HepG2 (cell line): ENCODE results near the gene DNAH8. TPM values are rescaled to one million over a fixed set of nuclear protein-coding genes. Genes with fewer than 3 reads are reported as not detected.

Experiments used
- ATAC-seq: fragments of 200-7000 bp; cut with Tn5 transposase; 3 replicates; pipeline ENCODE4 v1.9.1; 2020; ENCODE audit warnings: mild to moderate bottlenecking, moderate library complexity
- BruUV-seq: library from RNA; stranded (reverse); fragments of 400-500 nt; replicated peaks from 2 replicates; lab custom pipeline; 2021; lab: Mats Ljungman, UMichigan
- CTCF ChIA-PET: fragments of 300-600 bp; formaldehyde crosslinking; extraction: SDS; loops from one replicate; lab custom pipeline; 2021; ENCODE audit warnings: low total read pairs, inconsistent platforms, low intra/inter-chr PET ratio; lab: Yijun Ruan, JAX
- POLR2A ChIA-PET: fragments of 350-600 bp; sonication (Branson Sonifier 250); formaldehyde crosslinking; loops from one replicate; lab custom pipeline; 2020; ENCODE audit warnings: antibody characterized with exemption, inconsistent platforms; lab: Yijun Ruan, JAX
- DNase-seq: peaks from one replicate; pipeline ENCODE4 v3.0.0-alpha.2; 2015; ENCODE audit warnings: low spot score
- FAIRE-seq: peaks from 3 replicates; lab custom pipeline; 2011; peaks lifted over from hg19 to GRCh38; lab: Jason Lieb, UNC
- H2AFZ ChIP-seq: one replicate; pipeline ENCODE4 v1.6.1; 2011; ENCODE audit warnings: low read length, inconsistent platforms
- H3K27ac ChIP-seq: fragments of 300-600 bp; 3 replicates; pipeline ENCODE4 v1.8.0; 2011; ENCODE audit warnings: mixed run types, mild to moderate bottlenecking, mixed read lengths, low read length, inconsistent platforms; ENCODE audit not compliant: insufficient read depth; ENCODE audit errors: extremely low read length
- H3K27me3 ChIP-seq, 2 experiments: fragments of 200-600 bp in 1 of 2; 2 replicates in 1 of 2; 3 replicates in 1 of 2; pipeline versions ENCODE4 v1.6.0 to v1.8.0; 2011; ENCODE audit warnings: low read length in 2 of 2, mild to moderate bottlenecking in 2 of 2, moderate library complexity in 2 of 2, inconsistent platforms in 1 of 2; ENCODE audit not compliant: insufficient read depth in 2 of 2, control insufficient read depth in 1 of 2
- H3K36me3 ChIP-seq, 2 experiments: fragments of 200-600 bp in 1 of 2; replicated peaks in 1 of 2; 2 replicates in 1 of 2; 3 replicates in 1 of 2; pipeline versions ENCODE4 v1.5.1 to v1.8.0; 2011; ENCODE audit warnings: low read length in 2 of 2, inconsistent platforms in 1 of 2; ENCODE audit not compliant: insufficient read depth in 2 of 2, control insufficient read depth in 1 of 2
- H3K4me1 ChIP-seq: 2 replicates; pipeline ENCODE4 v1.5.1; 2012; ENCODE audit warnings: low read length, inconsistent platforms; ENCODE audit not compliant: insufficient read depth
- H3K4me2 ChIP-seq: 2 replicates; pipeline ENCODE4 v1.6.0; 2011; ENCODE audit warnings: low read depth, low read length, inconsistent platforms
- H3K4me3 ChIP-seq, 3 experiments: fragments of 200-600 bp in 1 of 3; sonication (generic), shearing (Covaris generic) in 1 of 3; replicated peaks in 1 of 3; 2 replicates each; pipeline ENCODE4 v1.5.1; 2011 to 2016; ENCODE audit warnings: low read length in 3 of 3, inconsistent platforms in 2 of 3, low read depth in 2 of 3, mild to moderate bottlenecking in 2 of 3, control low read depth in 1 of 3, mixed read lengths in 1 of 3; ENCODE audit not compliant: insufficient read depth in 1 of 3
- H3K79me2 ChIP-seq: one replicate; pipeline ENCODE4 v1.6.1; 2011; ENCODE audit warnings: low read length, inconsistent platforms; ENCODE audit not compliant: insufficient read depth
- H3K9ac ChIP-seq: 2 replicates; pipeline ENCODE4 v1.6.0; 2011; ENCODE audit warnings: mild to moderate bottlenecking, low read depth, low read length, inconsistent platforms; ENCODE audit not compliant: insufficient read depth
- H3K9me3 ChIP-seq: 2 replicates; pipeline ENCODE4 v1.5.1; 2012; ENCODE audit warnings: mild to moderate bottlenecking, low read length
- H4K20me1 ChIP-seq: 2 replicates; pipeline ENCODE4 v1.6.0; 2011; ENCODE audit warnings: inconsistent platforms, mild to moderate bottlenecking, low read length, moderate library complexity; ENCODE audit not compliant: insufficient read depth
- ERF ChIP-seq: IDR thresholded peaks from 2 replicates; pipeline ENCODE4 v1.6.1; 2018; ENCODE audit warnings: missing biosample characterization, missing genetic modification reagents
- GTF3A ChIP-seq: sonication (generic); formaldehyde crosslinking; conservative IDR thresholded peaks from 2 replicates; pipeline ENCODE4 v1.4.0; 2020; ENCODE audit warnings: mild to moderate bottlenecking, missing genetic modification reagents
- KLF15 ChIP-seq: sonication (generic); formaldehyde crosslinking; IDR thresholded peaks from 2 replicates; pipeline ENCODE4 v1.8.1; 2023; ENCODE audit warnings: borderline replicate concordance, mild to moderate bottlenecking, inconsistent platforms, missing genetic modification reagents, mixed read lengths
- NONO ChIP-seq, 2 experiments: fragments of 450-650 bp in 1 of 2; sonication (generic) in 1 of 2; formaldehyde crosslinking in 1 of 2; IDR thresholded peaks in 1 of 2; conservative IDR thresholded peaks in 1 of 2; 2 replicates each; pipeline versions ENCODE4 v1.6.1 to v1.8.0; 2017 to 2022; ENCODE audit warnings: mild to moderate bottlenecking in 1 of 2, missing genetic modification reagents in 1 of 2, moderate library complexity in 1 of 2
- REPIN1 ChIP-seq: sonication (generic); formaldehyde crosslinking; IDR thresholded peaks from 2 replicates; pipeline ENCODE4 v1.8.0; 2022; ENCODE audit warnings: missing genetic modification reagents, low read depth, mild to moderate bottlenecking, borderline replicate concordance
- STAG1 ChIP-seq: sonication (generic); formaldehyde crosslinking; IDR thresholded peaks from 2 replicates; pipeline ENCODE4 v1.4.0; 2020; ENCODE audit warnings: missing genetic modification reagents
- TCF7 ChIP-seq: sonication (generic); IDR thresholded peaks from 2 replicates; pipeline ENCODE4 v1.6.1; 2016; ENCODE audit warnings: antibody characterized with exemption, low read depth
- U2AF2 ChIP-seq: fragments of 200-400 bp; formaldehyde crosslinking; IDR thresholded peaks from 2 replicates; pipeline ENCODE4 v1.6.1; 2017; ENCODE audit warnings: low read depth, mild to moderate bottlenecking, low read length
- ZNF501 ChIP-seq: sonication (generic); formaldehyde crosslinking; IDR thresholded peaks from 2 replicates; pipeline ENCODE4 v1.5.1; 2020; ENCODE audit warnings: mild to moderate bottlenecking, moderate library complexity, missing genetic modification reagents
- ZNF83 ChIP-seq: sonication (generic); formaldehyde crosslinking; IDR thresholded peaks from 2 replicates; pipeline ENCODE4 v1.4.0; 2020; ENCODE audit warnings: missing genetic modification reagents, mild to moderate bottlenecking, borderline replicate concordance
- WGBS: methylation state at CpG from one replicate; pipeline ENCODE4 v1.1.6; 2017; ENCODE audit warnings: low lambda C conversion rate; 5-methylcytosine and 5-hydroxymethylcytosine counted together
- in situ Hi-C: cut with HindIII; loops from 2 replicates; pipeline ENCODE4 v1.10.0; 2017; ENCODE audit warnings: low pct_unique_long_range_greater_than_20kb; ENCODE audit not compliant: extremely low pct_ligation_motif_present
- intact Hi-C: fragments of 100-400 bp; cut with micrococcal nuclease; formaldehyde crosslinking; loops from one replicate; pipeline ENCODE4 v1.10.0; 2022; ENCODE audit not compliant: unreplicated experiment
- polyA plus RNA-seq, 8 experiments: library from polyadenylated mRNA; depleted of rRNA in 3 of 8; stranded (reverse) in 7 of 8; unstranded in 1 of 8; fragments of >200 nt; fragmentation: Illumina TruSeq in 4 of 8; extraction: Trizol in 4 of 8; gene quantifications; 2 replicates each; pipeline versions ENCODE4 v1.2.1 to v1.2.3, GENCODE V29; 2011 to 2016; ENCODE audit warnings: low read depth in 4 of 8, missing spikeins in 1 of 8, mixed read lengths in 1 of 8; ENCODE audit not compliant: insufficient read depth in 1 of 8
- total RNA-seq, 5 experiments: library from RNA; depleted of rRNA; stranded (reverse); fragments of >200 nt; fragmentation: Illumina TruSeq; extraction: Trizol; gene quantifications; 2 replicates each; pipeline ENCODE4 v1.2.3, GENCODE V29; 2016; ENCODE audit warnings: low read depth in 1 of 5
- TF ChIP-seq, protein P1 (sequence below): fragments of 450-650 bp; IDR thresholded peaks from 2 replicates; pipeline ENCODE4 v1.6.1; 2016
- TF ChIP-seq, protein P2 (sequence below): sonication (generic); formaldehyde crosslinking; IDR thresholded peaks from 2 replicates; pipeline ENCODE4 v1.5.0; 2020; ENCODE audit warnings: mild to moderate bottlenecking, missing genetic modification reagents, moderate library complexity
- TF ChIP-seq, protein P3 (sequence below): sonication (generic); formaldehyde crosslinking; IDR thresholded peaks from 2 replicates; pipeline ENCODE4 v1.8.0; 2022; ENCODE audit warnings: missing genetic modification reagents, mild to moderate bottlenecking, inconsistent platforms, borderline replicate concordance

The DNAH8 gene
- total and polyA plus RNA-seq, 2 of the 13 experiments (the other 11 are each of a cell fraction or from before 2014, with no cell fraction given): not detected

DNA sequence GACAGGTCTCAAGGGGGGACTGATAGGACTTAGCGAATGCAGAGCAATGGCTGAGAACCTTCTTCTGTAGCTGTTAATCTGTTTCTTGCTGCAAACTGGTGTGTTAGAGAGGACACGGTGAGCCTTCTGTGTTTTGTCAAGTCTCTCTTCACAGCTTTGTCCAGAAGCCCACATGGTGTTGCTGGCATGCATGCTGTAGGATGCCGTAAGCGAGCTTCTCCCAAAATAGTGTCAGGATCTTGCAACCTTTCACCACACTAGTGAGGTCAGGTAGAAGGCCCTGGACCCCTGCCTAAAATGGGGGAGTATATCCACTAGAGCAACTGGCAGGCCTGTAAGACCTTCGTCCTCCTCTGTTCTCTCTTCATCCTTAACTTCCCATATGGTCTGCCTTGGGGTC lies 281.6 kb downstream of the DNAH8 start:
- no peak for FAIRE-seq
- WGBS: 23% methylated on average over 5 of the region's 5 CpGs
- POLR2A ChIA-PET: no interaction called here
- in situ Hi-C loops (no loop called here), intact Hi-C loops (loop anchor here (1.0 to 5.0 kb wide), 2 partner anchors 106 to 306 kb away; no protein-coding TSS in a partner anchor)
- no peaks in the 10 kb centered on the region for H3K4me1 ChIP-seq
- no peak overlapping the region for H3K9ac ChIP-seq
- H2AFZ ChIP-seq: no peak overlapping the region
- no peaks in the 10 kb centered on the region for H4K20me1 ChIP-seq
- CTCF ChIA-PET: interaction anchor here (1.4 kb wide), 2 partner anchors 306 to 313 kb away, joined by 6 to 8 read pairs; no protein-coding TSS in a partner anchor
- H3K4me2 ChIP-seq: no peak overlapping the region
- no peak for ATAC-seq
- no TSS peak for BruUV-seq
- no peak overlapping the region for H3K4me3 ChIP-seq
- no peak for DNase-seq
- H3K27me3 ChIP-seq: no peaks in the 10 kb centered on the region; a peak in 1 of 5 replicates
- no peak overlapping the region for H3K27ac ChIP-seq
- H3K9me3 ChIP-seq: no peaks in the 10 kb centered on the region
- TF ChIP-seq ERF (CRISPR knock-in tag) (no peak), ZNF83 (CRISPR knock-in tag) (no peak), TCF7 (no peak), KLF15 (CRISPR knock-in tag) (no peak), ZNF501 (CRISPR knock-in tag) (no peak), GTF3A (CRISPR knock-in tag) (no peak)
- no peaks in the 10 kb centered on the region for H3K79me2 ChIP-seq
- H3K36me3 ChIP-seq: no peaks in the 10 kb centered on the region

DNA sequence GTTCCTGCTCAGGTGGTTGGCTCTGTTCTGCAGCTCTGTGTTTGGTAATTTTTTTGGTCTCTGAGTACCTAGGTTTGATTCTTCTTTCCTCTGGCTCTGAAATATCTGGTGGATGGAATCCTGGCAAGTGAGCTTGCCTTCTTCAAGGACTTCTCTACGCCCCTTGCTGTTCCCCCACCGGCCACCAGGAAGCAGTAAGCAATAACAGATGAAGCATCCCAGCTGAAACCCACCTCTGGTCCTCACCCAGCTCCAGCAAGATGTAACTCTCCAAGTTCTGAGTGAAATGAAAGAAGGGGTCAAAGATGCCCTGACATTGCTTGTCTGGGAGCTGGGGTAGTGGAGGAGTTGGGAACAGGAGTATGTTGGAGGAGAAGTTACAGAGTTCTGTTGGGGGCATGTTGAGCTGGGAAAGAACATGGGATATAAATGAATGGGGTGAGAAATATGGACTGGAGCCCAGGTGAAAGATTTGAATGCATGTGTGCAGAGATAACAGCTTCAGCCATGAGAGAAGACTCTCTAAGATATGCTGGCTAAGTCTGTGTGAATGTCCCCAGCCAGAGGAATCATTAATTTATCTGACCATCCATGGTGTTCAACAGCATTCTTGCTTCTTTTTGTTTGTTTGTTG lies 282.1 kb downstream of the DNAH8 start:
- Histone ChIP-seq H3K4me3 (no peak overlapping the region), H3K27ac (no peak overlapping the region), H3K4me2 (no peak overlapping the region), H3K9ac (no peak overlapping the region), H2AFZ (no peak overlapping the region), H4K20me1 (no peaks in the 10 kb centered on the region), H3K27me3 (no peaks in the 10 kb centered on the region; a peak in 1 of 5 replicates), H3K9me3 (no peaks in the 10 kb centered on the region), H3K79me2 (no peaks in the 10 kb centered on the region), H3K4me1 (no peaks in the 10 kb centered on the region), H3K36me3 (no peaks in the 10 kb centered on the region)
- in situ Hi-C loops: no loop called here
- FAIRE-seq (peak; percentile 61), ATAC-seq (peak; percentile 77), DNase-seq (peak; percentile 29)
- ChIA-PET POLR2A (no interaction called here), CTCF (interaction anchor here (1.4 kb wide), 2 partner anchors 306 to 312 kb away, joined by 6 to 8 read pairs; no protein-coding TSS in a partner anchor)
- BruUV-seq: no TSS peak
- whole genome bisulfite sequencing: 3% methylated on average over 2 of the region's 2 CpGs
- intact Hi-C loops: loop anchor here (1.0 to 5.0 kb wide), 2 partner anchors 105 to 305 kb away; no protein-coding TSS in a partner anchor
- TF ChIP-seq U2AF2 (no peak), NONO (IDR thresholded peaks at IDR 0.05) (no peak), NONO (CRISPR knock-in tag; conservative IDR thresholded peaks at IDR 0.05) (no peak), REPIN1 (no peak), STAG1 (peak; percentile 66)
- TF ChIP-seq, protein P1, sequence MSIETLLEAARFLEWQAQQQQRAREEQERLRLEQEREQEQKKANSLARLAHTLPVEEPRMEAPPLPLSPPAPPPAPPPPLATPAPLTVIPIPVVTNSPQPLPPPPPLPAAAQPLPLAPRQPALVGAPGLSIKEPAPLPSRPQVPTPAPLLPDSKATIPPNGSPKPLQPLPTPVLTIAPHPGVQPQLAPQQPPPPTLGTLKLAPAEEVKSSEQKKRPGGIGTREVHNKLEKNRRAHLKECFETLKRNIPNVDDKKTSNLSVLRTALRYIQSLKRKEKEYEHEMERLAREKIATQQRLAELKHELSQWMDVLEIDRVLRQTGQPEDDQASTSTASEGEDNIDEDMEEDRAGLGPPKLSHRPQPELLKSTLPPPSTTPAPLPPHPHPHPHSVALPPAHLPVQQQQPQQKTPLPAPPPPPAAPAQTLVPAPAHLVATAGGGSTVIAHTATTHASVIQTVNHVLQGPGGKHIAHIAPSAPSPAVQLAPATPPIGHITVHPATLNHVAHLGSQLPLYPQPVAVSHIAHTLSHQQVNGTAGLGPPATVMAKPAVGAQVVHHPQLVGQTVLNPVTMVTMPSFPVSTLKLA: no peak
- TF ChIP-seq, protein P2, sequence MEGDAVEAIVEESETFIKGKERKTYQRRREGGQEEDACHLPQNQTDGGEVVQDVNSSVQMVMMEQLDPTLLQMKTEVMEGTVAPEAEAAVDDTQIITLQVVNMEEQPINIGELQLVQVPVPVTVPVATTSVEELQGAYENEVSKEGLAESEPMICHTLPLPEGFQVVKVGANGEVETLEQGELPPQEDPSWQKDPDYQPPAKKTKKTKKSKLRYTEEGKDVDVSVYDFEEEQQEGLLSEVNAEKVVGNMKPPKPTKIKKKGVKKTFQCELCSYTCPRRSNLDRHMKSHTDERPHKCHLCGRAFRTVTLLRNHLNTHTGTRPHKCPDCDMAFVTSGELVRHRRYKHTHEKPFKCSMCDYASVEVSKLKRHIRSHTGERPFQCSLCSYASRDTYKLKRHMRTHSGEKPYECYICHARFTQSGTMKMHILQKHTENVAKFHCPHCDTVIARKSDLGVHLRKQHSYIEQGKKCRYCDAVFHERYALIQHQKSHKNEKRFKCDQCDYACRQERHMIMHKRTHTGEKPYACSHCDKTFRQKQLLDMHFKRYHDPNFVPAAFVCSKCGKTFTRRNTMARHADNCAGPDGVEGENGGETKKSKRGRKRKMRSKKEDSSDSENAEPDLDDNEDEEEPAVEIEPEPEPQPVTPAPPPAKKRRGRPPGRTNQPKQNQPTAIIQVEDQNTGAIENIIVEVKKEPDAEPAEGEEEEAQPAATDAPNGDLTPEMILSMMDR (CRISPR knock-in tag): peak; percentile 66
- TF ChIP-seq, protein P3, sequence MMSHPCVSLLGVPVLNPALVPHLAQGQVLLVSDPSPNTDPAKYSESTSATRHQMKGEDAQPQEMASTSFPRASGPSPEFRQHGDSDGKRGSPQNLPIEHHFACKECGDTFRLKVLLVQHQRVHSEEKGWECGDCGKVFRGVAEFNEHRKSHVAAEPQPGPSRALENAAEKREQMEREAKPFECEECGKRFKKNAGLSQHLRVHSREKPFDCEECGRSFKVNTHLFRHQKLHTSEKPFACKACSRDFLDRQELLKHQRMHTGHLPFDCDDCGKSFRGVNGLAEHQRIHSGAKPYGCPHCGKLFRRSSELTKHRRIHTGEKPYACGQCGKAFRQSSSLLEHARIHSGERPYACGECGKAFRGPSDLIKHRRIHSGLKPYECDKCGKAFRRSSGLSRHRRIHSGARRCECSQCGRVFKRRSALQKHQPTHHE (CRISPR knock-in tag): no peak
